GM12872 (cell line): ENCODE data around the gene POP7.

Experiments used
- CTCF ChIP-seq: IDR thresholded peaks from 3 replicates; pipeline ENCODE4 v1.5.1; 2011; ENCODE audit warnings: low read depth, mild to moderate bottlenecking, low read length, moderate library complexity; ENCODE audit not compliant: insufficient read depth

Gene POP7

DNA sequence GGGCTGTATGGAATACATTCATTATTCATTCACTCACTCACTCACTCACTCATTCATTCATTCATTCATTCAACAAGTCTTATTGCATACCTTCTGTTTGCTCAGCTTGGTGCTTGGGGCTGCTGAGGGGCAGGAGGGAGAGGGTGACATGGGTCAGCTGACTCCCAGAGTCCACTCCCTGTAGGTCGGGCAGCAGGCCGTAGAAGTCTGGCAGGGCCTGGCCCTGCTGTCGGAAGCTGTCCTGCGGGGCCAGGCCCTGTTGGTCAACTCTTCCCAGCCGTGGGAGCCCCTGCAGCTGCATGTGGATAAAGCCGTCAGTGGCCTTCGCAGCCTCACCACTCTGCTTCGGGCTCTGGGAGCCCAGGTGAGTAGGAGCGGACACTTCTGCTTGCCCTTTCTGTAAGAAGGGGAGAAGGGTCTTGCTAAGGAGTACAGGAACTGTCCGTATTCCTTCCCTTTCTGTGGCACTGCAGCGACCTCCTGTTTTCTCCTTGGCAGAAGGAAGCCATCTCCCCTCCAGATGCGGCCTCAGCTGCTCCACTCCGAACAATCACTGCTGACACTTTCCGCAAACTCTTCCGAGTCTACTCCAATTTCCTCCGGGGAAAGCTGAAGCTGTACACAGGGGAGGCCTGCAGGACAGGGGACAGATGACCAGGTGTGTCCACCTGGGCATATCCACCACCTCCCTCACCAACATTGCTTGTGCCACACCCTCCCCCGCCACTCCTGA is 16.7 kb downstream of the POP7 start:
- TF ChIP-seq CTCF: no peak

DNA sequence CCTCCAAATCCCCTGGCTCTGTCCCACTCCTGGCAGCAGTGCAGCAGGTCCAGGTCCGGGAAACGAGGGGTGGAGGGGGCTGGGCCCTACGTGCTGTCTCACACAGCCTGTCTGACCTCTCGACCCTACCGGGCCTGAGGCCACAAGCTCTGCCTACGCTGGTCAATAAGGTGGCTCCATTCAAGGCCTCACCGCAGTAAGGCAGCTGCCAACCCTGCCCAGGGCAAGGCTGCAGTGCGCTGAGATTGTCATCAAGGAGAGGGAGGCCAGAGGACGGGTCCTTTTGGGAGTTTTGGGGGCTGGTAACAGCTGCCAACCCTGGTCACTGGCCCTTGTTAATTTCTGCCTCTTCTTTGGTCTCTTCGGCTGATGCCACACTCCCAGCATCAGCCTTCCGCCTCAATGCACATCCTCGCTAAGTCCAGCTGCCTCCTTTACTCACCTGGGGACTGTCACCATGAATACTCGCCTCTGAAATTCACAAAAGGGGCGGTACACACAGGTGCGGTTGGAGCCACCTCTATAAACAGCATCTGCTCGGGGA is 17.9 kb downstream of the POP7 start:
- TF ChIP-seq CTCF: no peak

- no peak for TF ChIP-seq CTCF
These were observed 21.3 kb downstream of the POP7 start for GRCh38 chr7:100726996-100727761.

DNA sequence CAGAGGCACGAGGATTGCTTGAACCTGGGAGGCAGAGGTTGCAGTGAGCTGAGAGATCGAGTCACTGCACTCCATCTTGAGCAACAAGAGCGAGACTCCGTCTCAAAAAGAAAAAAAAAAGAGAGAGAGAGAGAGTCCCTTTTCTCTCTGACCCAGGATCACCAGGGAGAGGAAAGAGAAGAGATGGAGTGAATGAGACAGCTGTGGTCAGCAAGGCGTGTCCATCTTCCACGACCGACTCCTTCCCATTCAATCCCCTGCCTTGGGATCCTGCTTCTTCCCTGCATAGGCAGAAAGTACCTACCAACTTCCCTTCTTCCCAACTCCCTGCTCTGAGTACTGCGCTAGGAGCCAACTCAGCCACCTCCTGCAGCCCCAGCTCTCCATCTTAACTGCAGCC is 22.3 kb downstream of the POP7 start:
- no peak for TF ChIP-seq CTCF

- TF ChIP-seq CTCF: no peak
These were observed 24.3 kb downstream of the POP7 start for GRCh38 chr7:100730136-100730800.

GRCh38 chr7:100731937-100732636 is 26.2 kb downstream of the POP7 start:
- TF ChIP-seq CTCF: no peak
